Neural cell (in vitro differentiated cells): Measurements from ENCODE around the gene CACNA1B. TPM values are rescaled to one million over a fixed set of nuclear protein-coding genes. Genes with fewer than 3 reads are reported as not detected.

ENCODE experiments used
- H2AFZ ChIP-seq: fragments of 200-600, 300-800 bp; sonication (generic), shearing (Covaris generic); 2 replicates; pipeline ENCODE4 v1.6.0; 2014; ENCODE audit warnings: low read depth, mild to moderate bottlenecking, antibody characterized with exemption, low read length, moderate library complexity
- H3F3A ChIP-seq: fragments of 200-600 bp; shearing (Covaris generic); 2 replicates; pipeline ENCODE4 v1.6.1; 2016; ENCODE audit warnings: mild to moderate bottlenecking, moderate library complexity, mixed read lengths, antibody characterized with exemption, low read length; ENCODE audit not compliant: insufficient read depth, poor library complexity, severe bottlenecking
- H3K27ac ChIP-seq: fragments of 200-600, 300-800 bp; sonication (generic), shearing (Covaris generic); 2 replicates; pipeline ENCODE4 v1.5.1; 2014; ENCODE audit warnings: mild to moderate bottlenecking, low read length, moderate library complexity
- H3K27me3 ChIP-seq: fragments of 300-800, 200-600 bp; sonication (generic), shearing (Covaris generic); 2 replicates; pipeline ENCODE4 v1.6.0; 2014; ENCODE audit warnings: mild to moderate bottlenecking, low read depth, low read length, moderate library complexity; ENCODE audit not compliant: insufficient read depth
- H3K36me3 ChIP-seq: fragments of 300-800, 200-600 bp; sonication (generic), shearing (Covaris generic); 2 replicates; pipeline ENCODE4 v1.5.1; 2014; ENCODE audit warnings: mild to moderate bottlenecking, antibody characterized with exemption, low read length, moderate library complexity; ENCODE audit not compliant: insufficient read depth
- H3K4me2 ChIP-seq: fragments of 300-800, 200-600 bp; sonication (generic), shearing (Covaris generic); 2 replicates; pipeline ENCODE4 v1.6.0; 2014; ENCODE audit warnings: mild to moderate bottlenecking, low read length
- H3K4me3 ChIP-seq: fragments of 300-800, 200-600 bp; sonication (generic), shearing (Covaris generic); 2 replicates; pipeline ENCODE4 v1.5.1; 2014; ENCODE audit warnings: mild to moderate bottlenecking, low read length, moderate library complexity
- H3K79me2 ChIP-seq: fragments of 200-600 bp; shearing (Covaris generic); replicated peaks from 2 replicates; pipeline ENCODE4 v1.6.0; 2014; ENCODE audit warnings: mild to moderate bottlenecking, low read length, moderate library complexity; ENCODE audit not compliant: insufficient read depth
- H3K9ac ChIP-seq: fragments of 300-800, 200-600 bp; sonication (generic), shearing (Covaris generic); 2 replicates; pipeline ENCODE4 v1.6.1; 2016; ENCODE audit warnings: mild to moderate bottlenecking, low read length, mixed read lengths
- H3K9me2 ChIP-seq: fragments of 200-600 bp; shearing (Covaris generic); 2 replicates; pipeline ENCODE4 v1.6.1; 2016; ENCODE audit warnings: mild to moderate bottlenecking, low read length, mixed read lengths; ENCODE audit not compliant: insufficient read depth
- H3K9me3 ChIP-seq: fragments of 200-600, 300-800 bp; sonication (generic), shearing (Covaris generic); 2 replicates; pipeline ENCODE4 v1.6.1; 2016; ENCODE audit warnings: mild to moderate bottlenecking, mixed run types, low read length, moderate library complexity, mixed read lengths
- H4K20me1 ChIP-seq: fragments of 200-600 bp; shearing (Covaris generic); 2 replicates; pipeline ENCODE4 v1.6.1; 2016; ENCODE audit warnings: mild to moderate bottlenecking, mixed run types; ENCODE audit not compliant: insufficient read depth
- CTCF ChIP-seq: fragments of 450-650 bp; IDR thresholded peaks from 2 replicates; pipeline ENCODE4 v1.5.1; 2014; ENCODE audit warnings: antibody characterized with exemption, mild to moderate bottlenecking, moderate library complexity; ENCODE audit not compliant: poor library complexity, severe bottlenecking
- EP300 ChIP-seq: fragments of 450-650 bp; conservative IDR thresholded peaks from 2 replicates; pipeline ENCODE4 v1.6.1; 2014; ENCODE audit warnings: antibody characterized with exemption, mild to moderate bottlenecking, moderate library complexity; ENCODE audit not compliant: poor library complexity, severe bottlenecking
- EZH2 ChIP-seq: fragments of 200-600, 300-800 bp; shearing (Covaris generic), sonication (generic); IDR thresholded peaks from 2 replicates; pipeline ENCODE4 v1.6.1; 2014; ENCODE audit warnings: antibody characterized with exemption, low read length, borderline replicate concordance, mild to moderate bottlenecking; ENCODE audit not compliant: insufficient read depth, poor library complexity, severe bottlenecking
- MXI1 ChIP-seq: fragments of 450-650 bp; conservative IDR thresholded peaks from 2 replicates; pipeline ENCODE4 v1.6.1; 2014; ENCODE audit warnings: antibody characterized with exemption, mild to moderate bottlenecking; ENCODE audit not compliant: poor library complexity, severe bottlenecking
- POLR2AphosphoS5 ChIP-seq: IDR thresholded peaks from 2 replicates; pipeline ENCODE4 v1.6.1; 2012
- RAD21 ChIP-seq: fragments of 450-650 bp; conservative IDR thresholded peaks from 2 replicates; pipeline ENCODE4 v1.6.1; 2014; ENCODE audit warnings: antibody characterized with exemption, mild to moderate bottlenecking, moderate library complexity
- SMC3 ChIP-seq: fragments of 450-650 bp; conservative IDR thresholded peaks from 2 replicates; pipeline ENCODE4 v1.6.1; 2014; ENCODE audit warnings: antibody characterized with exemption, mild to moderate bottlenecking, moderate library complexity; ENCODE audit not compliant: poor library complexity
- TAF1 ChIP-seq: IDR thresholded peaks from 2 replicates; pipeline ENCODE4 v1.6.1; 2012; ENCODE audit warnings: low read depth
- polyA plus RNA-seq: library from polyadenylated mRNA; depleted of rRNA; stranded (reverse); fragments of >200 nt; gene quantifications from 2 replicates; pipeline ENCODE4 v1.2.3, GENCODE V29; 2014
- TF ChIP-seq, protein P1 (sequence below): IDR thresholded peaks from 2 replicates; pipeline ENCODE4 v1.6.1; 2012; ENCODE audit warnings: borderline replicate concordance

The CACNA1B gene
- polyA plus RNA-seq, 1 donor from 2014 or later, result 5.8 TPM

DNA sequence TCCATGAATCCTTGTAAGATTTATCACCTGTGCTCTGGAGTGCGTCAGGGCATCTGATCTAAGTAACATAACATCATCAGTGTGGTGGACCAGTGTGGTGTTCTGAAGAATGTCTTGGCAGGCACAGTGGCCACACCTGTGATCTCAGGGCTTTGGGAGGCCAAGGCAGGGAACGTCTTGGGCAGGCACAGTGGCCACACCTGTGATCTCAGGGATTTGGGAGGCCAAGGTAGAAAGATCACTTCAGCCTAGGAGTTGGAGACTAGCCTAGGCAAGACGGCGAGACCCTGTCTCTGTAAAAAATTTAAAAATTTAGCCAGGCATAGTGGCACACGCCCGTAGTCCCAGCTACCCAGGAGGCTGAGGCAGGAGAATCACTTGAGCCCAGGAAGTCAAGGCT is 185.5 kb downstream of the CACNA1B start:
- Histone ChIP-seq H3F3A (no peaks in the 10 kb centered on the region), H4K20me1 (no peaks in the 10 kb centered on the region), H3K36me3 (no peaks in the 10 kb centered on the region)

GRCh38 chr9:138063785-138064184 is 186.2 kb downstream of the CACNA1B start:
- H3K27ac ChIP-seq, result no peak overlapping the region
- H3K36me3 ChIP-seq, result no peaks in the 10 kb centered on the region
- no peaks in the 10 kb centered on the region for H3K79me2 ChIP-seq
- peaks cover 2% of the 10 kb centered on the region for H3K9me3 ChIP-seq
- no peaks in the 10 kb centered on the region for H3F3A ChIP-seq
- H3K9me2 ChIP-seq, result no peaks in the 10 kb centered on the region
- H3K27me3 ChIP-seq, result no peaks in the 10 kb centered on the region
- H2AFZ ChIP-seq, result no peak overlapping the region
- no peak for TF ChIP-seq RAD21
- no peak for TF ChIP-seq TAF1
- no peak for TF ChIP-seq EZH2
- no peak for TF ChIP-seq EP300
- no peak for TF ChIP-seq POLR2AphosphoS5
- TF ChIP-seq SMC3, result no peak
- TF ChIP-seq, protein P1, sequence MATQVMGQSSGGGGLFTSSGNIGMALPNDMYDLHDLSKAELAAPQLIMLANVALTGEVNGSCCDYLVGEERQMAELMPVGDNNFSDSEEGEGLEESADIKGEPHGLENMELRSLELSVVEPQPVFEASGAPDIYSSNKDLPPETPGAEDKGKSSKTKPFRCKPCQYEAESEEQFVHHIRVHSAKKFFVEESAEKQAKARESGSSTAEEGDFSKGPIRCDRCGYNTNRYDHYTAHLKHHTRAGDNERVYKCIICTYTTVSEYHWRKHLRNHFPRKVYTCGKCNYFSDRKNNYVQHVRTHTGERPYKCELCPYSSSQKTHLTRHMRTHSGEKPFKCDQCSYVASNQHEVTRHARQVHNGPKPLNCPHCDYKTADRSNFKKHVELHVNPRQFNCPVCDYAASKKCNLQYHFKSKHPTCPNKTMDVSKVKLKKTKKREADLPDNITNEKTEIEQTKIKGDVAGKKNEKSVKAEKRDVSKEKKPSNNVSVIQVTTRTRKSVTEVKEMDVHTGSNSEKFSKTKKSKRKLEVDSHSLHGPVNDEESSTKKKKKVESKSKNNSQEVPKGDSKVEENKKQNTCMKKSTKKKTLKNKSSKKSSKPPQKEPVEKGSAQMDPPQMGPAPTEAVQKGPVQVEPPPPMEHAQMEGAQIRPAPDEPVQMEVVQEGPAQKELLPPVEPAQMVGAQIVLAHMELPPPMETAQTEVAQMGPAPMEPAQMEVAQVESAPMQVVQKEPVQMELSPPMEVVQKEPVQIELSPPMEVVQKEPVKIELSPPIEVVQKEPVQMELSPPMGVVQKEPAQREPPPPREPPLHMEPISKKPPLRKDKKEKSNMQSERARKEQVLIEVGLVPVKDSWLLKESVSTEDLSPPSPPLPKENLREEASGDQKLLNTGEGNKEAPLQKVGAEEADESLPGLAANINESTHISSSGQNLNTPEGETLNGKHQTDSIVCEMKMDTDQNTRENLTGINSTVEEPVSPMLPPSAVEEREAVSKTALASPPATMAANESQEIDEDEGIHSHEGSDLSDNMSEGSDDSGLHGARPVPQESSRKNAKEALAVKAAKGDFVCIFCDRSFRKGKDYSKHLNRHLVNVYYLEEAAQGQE, result no peak
- TF ChIP-seq CTCF, result no peak
- no peak for TF ChIP-seq MXI1
- H4K20me1 ChIP-seq, result no peaks in the 10 kb centered on the region
- no peak overlapping the region for H3K9ac ChIP-seq
- H3K4me3 ChIP-seq, result no peak overlapping the region
- H3K4me2 ChIP-seq, result no peak overlapping the region

More for the DNA sequence above, 185.5 kb downstream of the CACNA1B start:
- Histone ChIP-seq H3K4me2 (no peak overlapping the region), H3K9me3 (peaks cover 2% of the 10 kb centered on the region), H3K27ac (no peak overlapping the region), H3K4me3 (no peak overlapping the region), H3K27me3 (no peaks in the 10 kb centered on the region), H3K79me2 (no peaks in the 10 kb centered on the region), H2AFZ (no peak overlapping the region), H3K9ac (no peak overlapping the region), H3K9me2 (no peaks in the 10 kb centered on the region)
- no peak for TF ChIP-seq EP300

DNA sequence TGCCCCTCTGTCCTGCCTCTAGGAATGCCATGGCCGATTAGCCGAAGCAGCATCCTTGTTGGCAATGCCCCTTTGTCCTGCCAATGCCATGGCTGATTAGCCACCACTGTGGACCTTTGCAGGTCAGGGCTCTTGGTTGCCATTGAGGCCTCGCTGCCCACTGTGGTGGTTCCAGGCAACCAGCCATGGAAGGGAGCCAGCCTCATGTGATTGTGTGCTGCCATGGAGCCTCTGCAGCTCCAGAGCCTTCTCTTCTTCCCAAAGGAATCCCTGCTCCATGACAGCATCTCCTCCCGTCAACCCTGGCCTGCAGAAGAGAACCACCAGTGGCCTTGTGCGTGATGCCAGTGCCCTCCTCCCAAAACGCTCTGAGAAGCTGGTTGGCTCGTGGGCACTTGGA is 187.0 kb downstream of the CACNA1B start:
- Histone ChIP-seq H4K20me1 (no peaks in the 10 kb centered on the region), H2AFZ (no peak overlapping the region), H3K27me3 (no peaks in the 10 kb centered on the region), H3K4me2 (no peak overlapping the region), H3K36me3 (no peaks in the 10 kb centered on the region), H3K9me3 (peaks cover 2% of the 10 kb centered on the region), H3K9ac (no peak overlapping the region), H3F3A (no peaks in the 10 kb centered on the region), H3K4me3 (no peak overlapping the region), H3K27ac (no peak overlapping the region), H3K79me2 (no peaks in the 10 kb centered on the region), H3K9me2 (no peaks in the 10 kb centered on the region)
- TF ChIP-seq SMC3 (no peak), TAF1 (no peak), EP300 (no peak), CTCF (no peak), EZH2 (no peak), MXI1 (no peak), POLR2AphosphoS5 (no peak), RAD21 (no peak)
- TF ChIP-seq, protein P1, result no peak
